Gastrocnemius medialis (tissue), 4 donors: Measurements from ENCODE around the gene CST7. TPM values are rescaled to one million over a fixed set of nuclear protein-coding genes. Genes with fewer than 3 reads are reported as not detected.

ENCODE experiments used
- ATAC-seq, 2 donors: fragments of 150-250 bp; one replicate each; pipeline ENCODE4 v1.9.1; 2016
- DNase-seq, 2 donors: peaks; one replicate each; pipeline ENCODE4 v3.0.0-alpha.2; 2019
- H3K27ac ChIP-seq, 4 donors: fragments of 200-600 bp; sonication (generic); 1 replicate in 1 of 4; 2 replicates in 3 of 4; pipeline ENCODE4 v1.5.1; 2016 to 2018; ENCODE audit warnings: mild to moderate bottlenecking in 2 of 4, moderate library complexity in 1 of 4
- H3K27me3 ChIP-seq, 3 donors: fragments of 200-600 bp; sonication (generic) in 2 of 3; 1 replicate in 1 of 3; 2 replicates in 2 of 3; pipeline versions ENCODE4 v1.5.1 to v1.6.0; 2016 to 2019; ENCODE audit warnings: mild to moderate bottlenecking in 1 of 3, moderate library complexity in 1 of 3
- H3K36me3 ChIP-seq, 2 donors: fragments of 200-600 bp; sonication (generic) in 1 of 2; one replicate each; pipeline ENCODE4 v1.5.1; 2017 to 2018
- H3K4me1 ChIP-seq, 2 donors: fragments of 200-600 bp; sonication (generic) in 1 of 2; one replicate each; pipeline ENCODE4 v1.5.1; 2016 to 2017; ENCODE audit warnings: mild to moderate bottlenecking in 2 of 2
- H3K4me3 ChIP-seq, 4 donors: fragments of 200-600 bp; sonication (generic) in 3 of 4; 1 replicate in 1 of 4; 2 replicates in 3 of 4; pipeline ENCODE4 v1.5.1; 2016 to 2019; ENCODE audit warnings: mild to moderate bottlenecking in 2 of 4
- H3K9me3 ChIP-seq, 3 donors: fragments of 200-600 bp; sonication (generic) in 2 of 3; 1 replicate in 1 of 3; 2 replicates in 2 of 3; pipeline ENCODE4 v1.5.1; 2016 to 2019
- CTCF ChIP-seq, 5 experiments: fragments of 450-650 bp in 3 of 5; fragments of 200-600 bp in 2 of 5; sonication (generic) in 2 of 5; IDR thresholded peaks in 4 of 5; conservative IDR thresholded peaks in 1 of 5; 1 replicate in 4 of 5; 2 replicates in 1 of 5; pipeline ENCODE4 v1.5.1; 2016 to 2019; ENCODE audit warnings: antibody characterized with exemption in 5 of 5, mild to moderate bottlenecking in 3 of 5, moderate library complexity in 3 of 5
- POLR2A ChIP-seq, 2 donors: fragments of 450-650 bp; IDR thresholded peaks; one replicate each; pipeline ENCODE4 v1.6.1; 2017; ENCODE audit warnings: antibody characterized with exemption in 2 of 2, mild to moderate bottlenecking in 2 of 2, moderate library complexity in 2 of 2
- in situ Hi-C, 4 donors: fragments of 200-750 bp; cut with MboI; loops; one replicate each; pipeline versions ENCODE4 v1.15.0 to v1.8.0; 2017; ENCODE audit warnings: low sequenced_read_pairs in 4 of 4
- intact Hi-C: fragments of 100-400 bp; cut with DNase I; formaldehyde crosslinking; loops from one replicate; pipeline ENCODE4 v1.15.1; 2023; ENCODE audit warnings: low total_unique reads
- total RNA-seq, 4 donors: library from RNA; depleted of rRNA; stranded (reverse); fragments of >200 nt; gene quantifications; one replicate each; pipeline versions ENCODE4 v1.1.0 to v1.2.3, GENCODE V29; 2016

CST7 gene
- total RNA-seq, 4 donors from 2014 or later = 0.91 to 1.9 (median 1.0) TPM; not detected in 1

DNA sequence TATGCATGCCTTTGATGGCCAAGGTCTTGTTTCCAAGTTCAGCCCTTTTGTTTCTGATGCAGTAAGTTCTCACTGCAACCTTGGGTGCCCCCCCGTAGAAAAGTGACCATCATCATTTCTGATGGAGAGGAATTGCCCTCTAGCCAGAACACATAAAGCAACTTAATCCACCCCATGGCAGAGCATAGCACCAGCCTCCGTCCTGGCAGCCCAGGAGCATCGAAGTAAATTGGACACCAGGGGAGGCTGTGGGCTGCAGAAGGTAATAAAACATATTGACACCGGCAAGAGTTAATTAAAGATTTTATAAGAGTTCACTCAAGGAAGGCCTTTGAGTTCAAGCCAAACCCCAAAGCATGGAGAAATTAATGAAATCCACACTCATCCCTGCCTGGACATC lies 39.2 kb upstream of the CST7 start:
- in situ Hi-C loops = loop anchor here in 3 of 4 donors (10.0 to 25.0 kb wide), 2 partner anchors 748 to 755 kb away; no protein-coding TSS in a partner anchor
- Histone ChIP-seq H3K27ac (no peak overlapping the region), H3K4me3 (no peak overlapping the region), H3K9me3 (peaks cover 0 to 7% (median 0%) of the 10 kb centered on the region in 3 donors), H3K36me3 (no peaks in the 10 kb centered on the region), H3K4me1 (no peaks in the 10 kb centered on the region), H3K27me3 (no peaks in the 10 kb centered on the region)
- intact Hi-C loops = no loop called here
- DNase-seq (no peak), ATAC-seq (no peak)
- TF ChIP-seq POLR2A (IDR thresholded peaks at IDR 0.05) (no peak), CTCF (IDR thresholded peaks at IDR 0.05 in 4 of 5, conservative IDR thresholded peaks at IDR 0.05 in 1 of 5) (no peak)

- ATAC-seq (no peak), DNase-seq (no peak)
- peaks cover 0 to 7% (median 0%) of the 10 kb centered on the region in 3 donors for H3K9me3 ChIP-seq
- no peaks in the 10 kb centered on the region for H3K27me3 ChIP-seq
- TF ChIP-seq CTCF (IDR thresholded peaks at IDR 0.05 in 4 of 5, conservative IDR thresholded peaks at IDR 0.05 in 1 of 5) (no peak), POLR2A (IDR thresholded peaks at IDR 0.05) (no peak)
- no peaks in the 10 kb centered on the region for H3K4me1 ChIP-seq
- H3K27ac ChIP-seq = no peak overlapping the region
- intact Hi-C loops = no loop called here
- no peak overlapping the region for H3K4me3 ChIP-seq
- no peaks in the 10 kb centered on the region for H3K36me3 ChIP-seq
- in situ Hi-C loops = loop anchor here in 3 of 4 donors (10.0 to 25.0 kb wide), 2 partner anchors 748 to 756 kb away; no protein-coding TSS in a partner anchor
These were observed 38.6 kb upstream of the CST7 start for GRCh38 chr20:24910461-24910860.

DNA sequence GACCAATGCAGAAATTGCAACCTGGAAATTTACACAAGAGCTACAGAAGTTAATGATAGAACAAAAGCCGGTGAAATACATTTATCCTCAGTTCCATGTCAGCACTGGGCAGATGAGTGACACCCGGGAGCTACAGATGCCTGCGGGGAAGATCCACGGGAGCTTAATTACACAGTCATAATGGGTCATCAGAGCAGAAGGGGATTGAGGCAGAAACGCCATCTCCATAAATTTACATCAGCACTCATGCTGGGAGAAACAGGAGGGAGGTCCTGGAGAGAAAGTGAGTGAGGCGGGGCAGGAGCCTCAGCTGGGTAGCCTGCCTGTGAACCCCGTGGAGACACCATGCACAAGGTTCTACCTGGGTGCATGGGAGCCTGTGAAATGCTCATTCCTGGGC lies 37.6 kb upstream of the CST7 start:
- in situ Hi-C loops (loop anchor here in 3 of 4 donors (10.0 to 25.0 kb wide), 2 partner anchors 749 to 757 kb away; no protein-coding TSS in a partner anchor), intact Hi-C loops (no loop called here)
- no peak overlapping the region for H3K4me3 ChIP-seq
- no peaks in the 10 kb centered on the region for H3K27me3 ChIP-seq
- DNase-seq (no peak), ATAC-seq (no peak)
- no peak for TF ChIP-seq POLR2A (IDR thresholded peaks at IDR 0.05)
- no peak for TF ChIP-seq CTCF (IDR thresholded peaks at IDR 0.05 in 4 of 5, conservative IDR thresholded peaks at IDR 0.05 in 1 of 5)
- no peak overlapping the region for H3K27ac ChIP-seq
- H3K4me1 ChIP-seq = no peaks in the 10 kb centered on the region
- peaks cover 0 to 7% (median 0%) of the 10 kb centered on the region in 3 donors for H3K9me3 ChIP-seq
- no peaks in the 10 kb centered on the region for H3K36me3 ChIP-seq

DNA sequence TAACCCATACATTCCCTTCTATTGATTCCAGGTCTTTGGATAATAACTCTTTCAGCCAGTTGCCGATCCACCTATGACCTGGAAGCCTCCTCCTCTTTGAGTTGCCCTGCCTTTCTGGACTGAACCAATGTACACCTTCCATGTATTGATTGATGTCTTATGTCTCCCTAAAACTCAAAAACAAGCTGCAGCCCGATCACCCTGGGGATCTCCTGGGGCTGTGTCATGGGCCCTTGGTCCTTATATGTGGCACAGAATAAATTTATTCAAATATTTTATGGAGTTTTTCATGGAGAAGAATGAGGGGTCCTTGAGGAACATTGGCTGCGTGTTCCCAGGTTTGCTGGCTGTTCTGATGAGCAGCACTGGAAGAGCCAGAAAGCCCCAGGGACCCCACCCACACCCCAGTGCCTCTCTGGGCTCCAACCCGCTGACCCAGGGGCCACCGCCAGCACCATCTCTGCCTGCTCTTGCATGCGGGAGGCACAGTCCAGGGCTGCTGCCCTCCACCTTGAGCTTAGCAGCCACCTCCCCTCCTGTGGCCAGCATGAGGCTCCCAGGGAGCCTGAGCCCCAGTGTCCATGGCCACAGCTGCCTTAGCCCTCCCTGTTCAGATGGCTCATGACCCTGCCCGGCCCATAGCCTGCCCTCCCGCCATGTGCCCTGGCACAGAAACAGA lies 36.5 kb upstream of the CST7 start:
- in situ Hi-C loops = loop anchor here in 3 of 4 donors (10.0 to 25.0 kb wide), 2 partner anchors 750 to 758 kb away; no protein-coding TSS in a partner anchor

More for the DNA sequence above, 36.5 kb upstream of the CST7 start:
- H3K36me3 ChIP-seq = no peaks in the 10 kb centered on the region
- ATAC-seq = no peak
- no peak for TF ChIP-seq CTCF (IDR thresholded peaks at IDR 0.05 in 4 of 5, conservative IDR thresholded peaks at IDR 0.05 in 1 of 5)
- TF ChIP-seq POLR2A (IDR thresholded peaks at IDR 0.05) = no peak
- no peak overlapping the region for H3K27ac ChIP-seq
- H3K27me3 ChIP-seq = no peaks in the 10 kb centered on the region
- intact Hi-C loops = no loop called here
- DNase-seq = no peak
- H3K4me3 ChIP-seq = no peak overlapping the region
- H3K9me3 ChIP-seq = no peaks in the 10 kb centered on the region
- H3K4me1 ChIP-seq = no peaks in the 10 kb centered on the region
